Activated CD8-positive, alpha-beta memory T cell treated with anti-CD3 and anti-CD28 coated beads for 48 hours (primary cell): ENCODE results near the gene PPP1R27.

Source experiments
- DNase-seq, 3 experiments: peaks; one replicate each; pipeline ENCODE4 v3.0.0-alpha.2; 2020; ENCODE audit warnings: low read depth in 2 of 3, low spot score in 2 of 3

PPP1R27 gene

DNA sequence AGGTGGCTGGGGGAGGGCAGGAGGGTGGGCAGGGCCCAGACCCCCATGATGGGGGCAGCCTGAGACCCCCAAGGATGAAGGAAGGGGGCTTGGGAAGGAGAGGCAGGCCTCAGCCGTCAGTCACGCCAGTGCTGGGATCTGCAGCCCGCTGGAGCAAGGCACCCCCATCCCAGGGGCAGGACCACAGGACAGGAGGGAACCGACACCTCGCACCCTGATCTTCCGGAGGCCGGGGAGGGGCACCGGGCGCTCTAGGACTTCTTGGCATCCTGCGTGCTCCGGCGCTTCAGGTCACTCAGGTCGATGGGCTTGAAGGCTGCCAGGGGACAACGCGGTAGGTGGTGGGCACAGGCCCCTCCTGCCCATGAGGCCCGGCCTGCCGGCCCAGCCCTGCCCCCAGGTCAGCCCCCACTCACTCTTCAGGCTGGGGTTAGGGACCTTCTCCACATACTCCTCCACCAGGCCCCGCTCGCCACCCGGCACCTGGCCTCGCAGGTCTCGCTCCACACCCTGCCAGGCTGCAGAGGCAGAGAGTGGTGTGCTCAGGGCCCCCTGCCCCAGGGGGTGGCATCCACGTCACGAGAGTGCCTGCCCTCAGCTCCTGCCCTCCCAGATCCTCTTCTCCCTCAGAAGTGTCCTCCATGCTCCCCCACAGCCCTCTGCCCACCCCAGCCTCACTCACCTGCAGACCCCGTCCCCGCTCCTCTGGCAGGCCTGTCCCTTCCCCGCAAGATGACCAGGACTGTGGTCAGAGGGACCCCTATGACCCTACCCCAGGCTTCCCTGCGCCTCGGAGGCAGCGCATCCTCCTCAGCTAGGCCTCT lies 11.6 kb downstream of the PPP1R27 start:
- DNase-seq: no peak

DNA sequence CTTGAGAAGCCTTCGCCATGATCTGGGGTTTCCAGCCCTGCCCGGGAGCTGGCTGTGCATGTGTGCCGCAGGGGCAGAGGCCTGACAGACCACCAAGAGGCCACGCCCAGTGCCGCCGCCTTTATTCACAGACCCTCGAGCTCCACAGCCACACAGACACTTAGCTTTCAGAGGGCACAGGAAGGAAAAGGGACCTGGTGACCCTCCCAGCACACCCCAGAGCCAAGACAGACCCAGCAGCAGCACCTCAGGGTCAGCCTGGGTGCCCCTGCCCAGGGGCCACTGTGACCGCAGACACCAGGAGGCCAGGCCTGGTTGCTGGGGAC lies 12.6 kb downstream of the PPP1R27 start:
- DNase-seq: no peak

DNA sequence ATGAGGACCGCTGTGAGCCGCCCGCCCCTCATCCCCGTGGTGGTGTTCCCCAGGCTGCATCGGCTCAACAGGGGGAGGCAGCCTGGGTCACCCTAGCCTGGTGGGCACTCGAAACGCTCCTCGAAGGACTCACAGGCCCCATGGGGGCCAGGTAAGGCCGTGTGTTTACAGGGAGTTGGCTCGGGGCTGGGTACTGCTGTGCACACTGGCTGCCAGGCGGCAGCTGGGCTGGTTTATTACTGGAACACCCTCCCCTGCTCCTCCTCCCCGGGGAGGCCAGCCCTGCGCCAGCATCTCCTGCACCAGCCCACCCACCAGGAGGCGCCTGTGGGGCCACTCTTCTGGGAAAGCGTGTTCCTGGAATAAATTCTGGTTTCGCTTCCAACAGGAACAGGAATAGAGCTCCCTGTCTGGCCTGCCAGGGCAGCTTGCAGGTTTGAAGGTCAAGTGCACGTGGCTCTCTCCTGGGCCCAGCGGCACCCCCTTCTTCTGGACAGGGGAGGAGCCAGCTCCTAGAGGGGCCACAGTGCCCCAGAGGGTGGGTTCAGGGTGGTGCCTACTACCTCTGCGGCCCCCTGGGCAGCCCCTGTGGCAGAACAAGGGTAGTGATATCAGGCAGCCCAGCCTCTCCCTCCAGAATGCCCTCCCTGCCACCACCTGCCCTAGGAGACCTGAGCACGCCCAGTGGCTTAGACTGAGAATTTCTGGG lies 13.1 kb downstream of the PPP1R27 start:
- DNase-seq: no peak

DNA sequence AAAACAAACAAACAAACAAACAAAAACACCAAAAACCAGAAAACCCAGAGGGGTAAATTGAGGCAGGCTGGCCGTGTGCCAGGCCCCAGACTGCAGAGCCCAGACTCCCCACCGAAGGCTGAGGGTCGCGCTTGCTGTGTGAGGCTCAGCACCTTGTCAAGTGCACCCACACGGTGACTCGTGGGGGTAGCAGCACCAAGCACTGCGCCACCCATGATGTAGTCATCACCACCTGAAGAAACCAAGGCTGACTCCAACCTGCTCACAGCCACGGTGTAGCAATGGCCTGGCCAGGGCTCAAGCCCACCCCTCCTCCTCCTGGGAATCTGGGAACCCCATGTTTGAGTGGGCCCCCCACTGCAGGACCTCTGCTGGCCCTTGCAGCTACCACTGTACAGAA lies 13.7 kb downstream of the PPP1R27 start:
- no peak for DNase-seq

DNA sequence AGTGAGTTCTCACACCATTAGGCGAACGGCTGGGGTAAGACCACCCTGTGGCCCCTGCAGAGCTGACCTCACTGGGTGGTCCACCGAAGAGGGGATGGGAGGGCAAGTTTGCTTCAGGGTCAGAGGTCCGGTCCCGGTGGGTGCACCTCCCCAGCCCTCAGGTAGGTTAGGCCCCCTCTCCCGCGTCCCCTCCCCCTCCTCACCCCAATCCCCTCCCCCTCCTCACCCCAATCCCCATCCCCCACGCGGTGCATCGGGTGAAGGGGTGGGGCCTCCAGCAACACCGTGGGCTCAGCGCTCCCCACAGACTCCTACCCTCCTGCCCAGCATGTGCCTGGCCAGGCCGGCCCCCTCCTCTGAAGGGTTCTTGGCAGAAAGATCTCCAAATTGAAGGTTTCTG lies 15.1 kb downstream of the PPP1R27 start:
- DNase-seq: no peak

DNA sequence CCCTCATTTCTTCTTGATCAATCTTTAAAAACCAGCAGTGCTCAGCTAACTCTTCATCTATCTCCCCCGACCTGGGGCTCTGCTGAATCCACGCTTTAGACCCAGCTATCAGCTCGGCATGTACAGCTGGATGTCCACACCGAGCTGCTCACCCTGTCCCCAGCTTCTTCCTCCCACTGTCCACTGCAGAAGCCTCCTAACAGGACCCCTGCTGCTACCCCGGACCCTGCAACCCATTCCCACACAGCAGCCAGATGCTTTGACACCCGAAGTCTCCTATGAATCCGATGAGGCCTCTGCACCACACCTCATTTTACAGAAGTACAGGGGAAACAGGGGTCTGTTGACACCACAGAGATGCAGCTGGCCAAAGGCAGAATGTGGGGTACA lies 17.1 kb downstream of the PPP1R27 start:
- DNase-seq: no peak

DNA sequence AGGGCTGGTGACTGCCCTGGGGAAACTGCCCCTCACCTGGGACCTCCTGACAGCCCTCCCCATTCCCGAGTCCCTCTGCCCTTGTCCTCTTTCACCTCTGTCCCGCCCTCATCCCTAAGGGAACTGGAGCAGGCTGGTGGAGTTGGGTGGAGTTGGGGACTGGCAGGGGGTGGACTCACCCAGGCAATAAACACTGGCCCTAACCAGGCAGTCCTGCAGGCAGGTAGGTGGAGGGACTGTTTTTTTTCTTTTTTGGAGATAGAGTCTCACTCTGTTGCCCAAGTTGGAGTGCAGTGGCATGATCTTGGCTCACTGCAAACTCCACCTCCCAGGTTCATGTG lies 19.2 kb downstream of the PPP1R27 start:
- no peak for DNase-seq

DNA sequence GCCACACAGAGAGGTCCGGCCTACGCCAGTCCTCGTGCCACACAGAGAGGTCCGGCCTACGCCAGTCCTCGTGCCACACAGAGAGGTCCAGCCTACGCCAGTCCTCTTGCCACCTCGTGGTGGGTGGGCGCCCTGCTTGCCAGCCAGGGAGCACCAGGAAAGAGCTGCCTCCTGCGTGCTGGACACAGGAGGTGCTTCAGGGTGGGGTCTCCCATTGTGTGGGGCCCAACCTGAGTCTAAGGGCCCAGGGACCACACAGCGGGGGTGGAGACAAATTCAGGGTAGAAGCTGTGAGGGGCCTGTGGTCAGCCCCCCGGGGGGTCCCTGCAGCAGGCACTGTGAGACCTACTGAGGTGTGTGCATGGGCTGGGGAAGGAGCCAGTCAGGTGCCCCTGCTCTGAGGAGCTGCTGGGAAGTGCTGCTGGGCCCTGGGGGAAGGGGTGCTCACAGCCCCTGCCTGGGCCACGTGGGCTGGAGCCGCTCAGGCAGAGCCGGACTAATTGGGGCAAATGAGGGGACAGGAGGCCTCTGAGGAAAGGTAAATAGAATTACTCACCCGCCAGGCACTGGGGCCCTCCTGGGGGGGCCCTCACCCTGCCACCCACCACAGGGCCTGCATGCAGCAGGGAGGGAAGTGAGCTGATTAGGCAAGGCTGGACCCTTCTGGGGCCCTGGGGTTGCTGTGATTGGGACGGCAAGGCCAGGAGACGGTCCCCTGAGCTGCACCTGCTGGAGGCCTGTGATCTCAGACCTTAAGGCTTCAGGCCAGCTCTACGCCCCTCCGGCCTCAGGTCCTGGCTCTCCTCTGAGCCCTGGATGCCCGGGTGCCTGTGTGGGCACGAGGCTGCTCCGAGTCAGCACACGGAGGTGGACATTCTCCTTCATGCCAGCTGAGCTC lies 19.9 kb downstream of the PPP1R27 start:
- DNase-seq: no peak

DNA sequence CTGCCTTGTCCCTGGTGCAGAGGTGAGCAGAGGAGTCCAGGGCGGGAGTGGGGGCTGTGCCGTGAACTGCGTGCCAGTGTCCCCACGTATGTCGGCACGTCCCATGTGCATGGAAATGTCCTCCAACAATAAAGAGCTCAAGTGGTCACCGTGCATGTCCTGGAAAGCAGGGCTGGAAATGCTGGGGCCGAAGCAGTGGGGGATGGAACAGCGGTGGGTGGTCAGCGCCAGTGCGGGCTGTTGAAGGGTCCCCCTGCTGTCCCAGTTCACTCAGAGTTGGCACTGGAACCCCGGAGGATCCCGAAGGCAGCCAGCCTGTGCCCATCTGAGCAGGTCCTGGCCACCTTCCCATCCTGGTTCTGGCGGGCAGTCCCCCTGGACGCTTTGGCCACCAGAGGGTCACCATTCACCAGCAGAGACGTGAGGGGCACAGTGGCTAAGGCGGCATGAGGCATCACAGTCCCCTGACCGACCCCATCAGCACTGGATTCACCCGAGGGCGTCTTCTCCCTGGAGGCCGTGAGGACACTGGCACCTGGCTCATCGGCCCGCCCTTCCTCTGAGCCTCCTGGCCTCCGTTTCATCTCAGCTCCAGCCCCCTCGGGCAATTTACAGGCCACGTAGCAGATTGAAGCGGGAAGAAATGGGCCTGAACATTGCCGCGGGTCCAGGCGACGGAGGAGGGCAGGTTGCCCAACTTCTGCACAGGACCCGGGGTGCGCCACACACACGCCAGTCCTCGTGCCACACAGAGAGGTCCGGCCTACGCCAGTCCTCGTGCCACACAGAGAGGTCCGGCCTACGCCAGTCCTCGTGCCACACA lies 20.8 kb downstream of the PPP1R27 start:
- DNase-seq: no peak

DNA sequence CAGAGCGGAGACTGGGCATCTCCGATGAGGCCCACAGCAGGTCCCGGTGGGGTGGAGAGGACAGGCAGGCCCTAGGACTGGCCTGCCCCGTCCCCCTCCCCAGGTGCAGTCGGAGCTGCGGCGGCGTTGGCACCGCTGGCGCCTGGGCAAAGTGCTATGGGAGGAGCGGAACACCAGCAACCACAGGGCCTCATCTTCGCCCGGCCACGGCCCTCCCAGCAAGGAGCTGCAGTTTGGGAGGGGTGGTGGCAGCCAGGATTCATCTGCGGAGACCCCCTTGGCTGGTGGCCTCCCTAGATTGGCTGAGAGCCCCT lies 21.5 kb downstream of the PPP1R27 start:
- no peak for DNase-seq

DNA sequence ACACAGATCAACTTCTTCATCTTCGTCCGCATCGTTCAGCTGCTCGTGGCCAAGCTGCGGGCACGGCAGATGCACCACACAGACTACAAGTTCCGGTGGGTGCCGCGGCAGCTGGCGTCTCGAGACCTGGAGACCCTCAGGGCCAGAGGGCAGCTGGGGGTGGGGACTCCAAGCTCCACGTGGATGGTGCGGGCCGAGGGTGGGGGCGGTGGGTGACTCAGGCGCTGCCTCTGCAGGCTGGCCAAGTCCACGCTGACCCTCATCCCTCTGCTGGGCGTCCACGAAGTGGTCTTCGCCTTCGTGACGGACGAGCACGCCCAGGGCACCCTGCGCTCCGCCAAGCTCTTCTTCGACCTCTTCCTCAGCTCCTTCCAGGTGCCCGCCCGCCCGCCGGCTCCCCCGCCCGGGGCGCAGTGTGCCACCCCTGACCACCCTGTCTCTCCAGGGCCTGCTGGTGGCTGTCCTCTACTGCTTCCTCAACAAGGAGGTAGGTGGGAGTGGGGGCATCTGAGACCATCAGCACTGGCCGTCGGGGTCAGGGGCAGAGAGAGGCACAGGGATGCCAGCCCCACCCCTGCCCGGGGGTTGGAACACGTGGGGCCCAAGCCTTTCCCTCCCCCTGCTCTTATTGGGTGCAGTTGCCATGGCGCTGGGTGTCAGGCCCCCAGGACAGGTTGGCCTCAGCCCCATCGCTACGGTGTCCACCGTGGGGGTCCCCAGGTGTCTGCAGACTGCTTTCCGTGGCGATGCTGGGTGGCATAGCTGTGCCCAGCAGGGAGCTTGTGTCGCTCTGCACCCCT lies 22.1 kb downstream of the PPP1R27 start:
- DNase-seq: no peak

DNA sequence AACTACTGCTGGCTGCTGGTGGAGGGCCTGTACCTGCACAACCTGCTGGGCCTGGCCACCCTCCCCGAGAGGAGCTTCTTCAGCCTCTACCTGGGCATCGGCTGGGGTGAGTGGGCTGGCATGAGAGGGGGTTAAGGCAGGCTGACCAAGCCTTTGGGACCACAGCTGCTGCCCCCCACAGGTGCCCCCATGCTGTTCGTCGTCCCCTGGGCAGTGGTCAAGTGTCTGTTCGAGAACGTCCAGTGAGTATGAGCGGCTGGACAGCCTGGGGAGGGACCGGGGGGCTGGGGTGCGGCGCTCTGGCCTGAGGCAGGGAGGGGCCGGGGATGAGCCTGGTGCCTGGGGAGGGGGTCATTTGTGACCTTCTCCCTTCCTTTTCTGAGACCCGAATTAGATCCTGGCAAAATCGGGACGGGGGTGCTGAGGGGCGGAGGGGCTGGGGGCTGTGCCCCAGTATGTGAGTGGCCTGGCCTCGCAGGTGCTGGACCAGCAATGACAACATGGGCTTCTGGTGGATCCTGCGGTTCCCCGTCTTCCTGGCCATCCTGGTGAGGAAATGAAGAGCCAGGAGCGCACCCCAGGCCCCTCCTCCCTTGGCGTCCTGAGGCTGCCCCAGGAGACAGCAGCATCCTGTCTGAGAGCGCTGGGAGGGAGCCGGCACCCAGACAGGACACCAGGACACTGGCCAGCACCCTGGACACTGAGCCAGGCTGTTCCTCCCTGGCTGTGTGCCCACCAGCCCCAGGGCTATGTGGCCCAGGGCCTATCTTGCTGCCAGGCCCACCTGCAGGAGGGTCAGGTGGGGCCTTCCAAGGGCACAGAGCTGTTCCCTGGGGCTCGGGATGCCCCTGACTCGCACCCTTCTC lies 22.9 kb downstream of the PPP1R27 start:
- DNase-seq: no peak

DNA sequence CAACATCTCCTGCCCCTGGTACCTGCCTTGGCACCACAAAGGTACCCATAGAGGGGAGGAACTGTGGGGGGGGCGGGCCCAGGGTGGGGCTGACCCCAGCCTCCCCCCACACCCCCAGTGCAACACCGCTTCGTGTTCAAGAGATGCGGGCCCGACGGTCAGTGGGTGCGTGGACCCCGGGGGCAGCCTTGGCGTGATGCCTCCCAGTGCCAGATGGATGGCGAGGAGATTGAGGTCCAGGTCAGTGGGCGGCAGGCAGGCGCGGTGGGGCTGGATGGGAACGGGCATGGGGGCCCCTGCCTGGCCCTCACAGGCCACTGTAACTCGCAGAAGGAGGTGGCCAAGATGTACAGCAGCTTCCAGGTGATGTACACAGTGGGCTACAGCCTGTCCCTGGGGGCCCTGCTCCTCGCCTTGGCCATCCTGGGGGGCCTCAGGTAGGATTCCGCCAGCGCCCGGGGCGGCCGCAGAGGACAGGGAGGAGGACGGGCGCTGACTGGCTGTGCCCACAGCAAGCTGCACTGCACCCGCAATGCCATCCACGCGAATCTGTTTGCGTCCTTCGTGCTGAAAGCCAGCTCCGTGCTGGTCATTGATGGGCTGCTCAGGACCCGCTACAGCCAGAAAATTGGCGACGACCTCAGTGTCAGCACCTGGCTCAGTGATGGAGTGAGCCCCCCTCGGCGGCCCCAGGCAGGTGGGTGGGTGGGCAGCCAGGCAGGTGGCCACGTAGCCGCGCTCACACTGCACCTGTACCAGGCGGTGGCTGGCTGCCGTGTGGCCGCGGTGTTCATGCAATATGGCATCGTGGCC lies 23.8 kb downstream of the PPP1R27 start:
- no peak for DNase-seq

DNA sequence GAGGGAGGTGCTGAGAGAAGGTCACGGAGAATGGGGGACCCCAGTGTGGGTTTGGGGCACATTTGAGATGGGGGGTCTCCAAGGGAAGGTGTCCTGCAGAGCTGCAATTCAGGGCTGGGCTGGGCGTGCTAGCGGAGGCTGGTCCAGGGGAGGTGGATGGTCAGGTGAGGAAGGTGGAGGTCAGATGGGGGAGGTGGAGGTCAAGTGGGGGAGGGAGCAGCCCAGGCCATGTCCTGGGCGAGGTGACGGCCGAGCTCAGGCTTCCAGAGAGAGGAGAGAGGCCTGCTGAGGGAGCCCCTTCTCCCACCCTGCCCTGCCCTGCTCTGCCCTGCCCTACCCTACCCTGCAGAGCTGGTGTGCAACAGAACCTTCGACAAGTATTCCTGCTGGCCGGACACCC lies 24.4 kb downstream of the PPP1R27 start:
- no peak for DNase-seq

DNA sequence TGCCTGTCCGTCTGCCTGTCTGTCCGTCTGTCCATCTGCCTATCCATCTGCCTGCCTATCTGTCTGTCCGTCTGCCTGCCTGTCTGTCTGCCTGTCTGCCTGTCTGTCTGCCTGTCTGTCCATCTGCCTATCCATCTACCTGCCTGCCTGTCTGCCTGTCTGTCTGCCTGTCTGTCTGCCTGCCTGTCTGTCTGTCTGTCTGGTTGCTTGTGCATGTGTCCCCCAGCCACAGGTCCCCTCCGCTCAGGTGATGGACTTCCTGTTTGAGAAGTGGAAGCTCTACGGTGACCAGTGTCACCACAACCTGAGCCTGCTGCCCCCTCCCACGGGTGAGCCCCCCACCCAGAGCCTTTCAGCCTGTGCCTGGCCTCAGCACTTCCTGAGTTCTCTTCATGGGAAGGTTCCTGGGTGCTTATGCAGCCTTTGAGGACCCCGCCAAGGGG lies 25.3 kb downstream of the PPP1R27 start:
- DNase-seq: no peak

DNA sequence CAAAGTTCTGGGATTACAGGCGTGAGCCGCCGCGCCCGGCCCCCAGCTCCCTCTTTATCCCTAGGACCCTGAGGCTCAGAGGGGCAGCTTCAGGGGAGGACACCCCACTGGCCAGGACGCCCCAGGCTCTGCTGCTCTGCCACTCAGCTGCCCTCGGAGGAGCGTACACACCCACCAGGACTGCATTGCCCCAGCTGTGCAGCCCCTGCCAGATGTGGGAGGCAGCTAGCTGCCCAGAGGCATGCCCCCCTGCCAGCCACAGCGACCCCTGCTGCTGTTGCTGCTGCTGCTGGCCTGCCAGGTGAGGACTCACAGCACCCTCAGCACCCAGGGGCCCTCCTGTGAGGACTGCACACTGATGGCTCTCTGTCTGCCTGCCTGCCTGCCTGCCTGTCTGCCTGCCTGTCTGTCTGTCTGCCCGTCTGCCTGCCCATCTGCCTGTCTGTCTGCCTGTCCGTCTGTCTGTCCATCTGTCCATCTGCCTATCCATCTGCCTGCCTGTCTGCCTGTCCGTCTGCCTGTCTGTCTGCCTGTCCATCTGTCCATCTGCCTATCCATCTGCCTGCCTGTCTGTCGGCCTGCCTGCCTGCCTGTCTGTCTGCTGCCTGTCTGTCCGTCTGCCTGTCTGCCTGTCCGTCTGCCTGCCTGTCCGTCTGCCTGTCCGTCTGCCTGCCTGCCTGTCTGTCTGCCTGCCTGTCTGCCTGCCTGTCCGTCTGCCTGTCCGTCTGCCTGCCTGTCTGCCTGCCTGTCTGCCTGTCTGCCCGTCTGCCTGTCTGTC lies 25.9 kb downstream of the PPP1R27 start:
- no peak for DNase-seq

DNA sequence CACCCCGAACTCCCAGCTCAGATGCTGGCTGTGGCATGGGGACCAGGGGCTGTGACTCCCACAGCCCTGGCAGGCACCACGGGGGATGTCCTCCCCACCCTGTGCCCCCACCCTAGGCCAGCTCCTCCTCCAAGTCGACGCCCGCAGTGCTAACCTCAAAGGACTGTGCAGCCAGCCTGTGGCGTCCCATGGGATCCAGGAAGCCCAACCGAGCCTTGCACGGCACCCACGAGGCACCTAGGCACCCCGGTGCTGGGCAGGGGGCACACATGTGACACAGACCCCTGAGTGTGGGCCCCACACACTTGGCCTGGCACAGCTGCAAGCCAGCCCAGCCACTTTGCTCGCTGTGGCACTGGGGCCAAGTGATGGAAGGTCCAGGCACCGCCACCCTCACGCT lies 27.0 kb downstream of the PPP1R27 start:
- DNase-seq: no peak

DNA sequence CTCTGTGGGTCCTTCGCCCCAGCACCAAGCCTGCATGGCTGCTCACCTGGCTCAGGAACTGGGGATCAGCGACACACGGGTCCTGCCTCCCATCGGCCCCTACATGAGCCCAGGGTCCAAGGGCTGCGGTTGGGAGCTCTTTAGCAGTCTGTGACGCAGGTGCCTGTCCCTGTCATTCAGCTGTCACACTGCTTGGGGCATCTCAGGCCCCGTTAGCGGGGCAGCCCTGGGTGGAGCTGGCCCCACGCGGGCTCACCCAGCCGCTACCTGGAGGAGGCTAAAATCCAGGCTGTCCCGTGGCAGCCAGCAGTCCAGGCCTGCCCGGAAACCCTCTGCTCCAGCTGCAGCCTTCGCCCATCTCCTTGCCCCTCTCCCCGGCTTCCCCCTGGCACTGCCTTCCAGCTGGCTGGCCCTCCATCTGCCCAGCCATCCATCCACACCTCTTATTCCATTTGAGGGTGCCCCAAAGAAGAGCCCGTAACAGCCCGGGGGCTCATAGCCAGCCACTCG lies 27.6 kb downstream of the PPP1R27 start:
- no peak for DNase-seq
